DND-41 (cell line): ENCODE measurements around the gene ST6GALNAC2.

ENCODE experiments used
- ATAC-seq: fragments of 200-7000 bp; cut with Tn5 transposase; 3 replicates; pipeline ENCODE4 v1.9.1; 2021; ENCODE audit warnings: low read depth; ENCODE audit not compliant: insufficient read depth
- DNase-seq: peaks from one replicate; pipeline ENCODE4 v3.0.0-alpha.2; 2020
- H2AFZ ChIP-seq: 2 replicates; pipeline ENCODE4 v1.6.0; 2012; ENCODE audit warnings: low read depth, low read length
- H3K27ac ChIP-seq: 2 replicates; pipeline ENCODE4 v1.5.1; 2012; ENCODE audit warnings: low read length, inconsistent platforms
- H3K27me3 ChIP-seq: fragments of 200-600 bp; sonication (generic); 2 replicates; pipeline ENCODE4 v1.6.0; 2012; ENCODE audit warnings: low read length, mild to moderate bottlenecking, inconsistent platforms; ENCODE audit not compliant: insufficient read depth, poor library complexity
- H3K36me3 ChIP-seq: 2 replicates; pipeline ENCODE4 v1.5.1; 2012; ENCODE audit warnings: low read length, inconsistent platforms; ENCODE audit not compliant: insufficient read depth
- H3K4me1 ChIP-seq: 2 replicates; pipeline ENCODE4 v1.5.1; 2012; ENCODE audit warnings: mild to moderate bottlenecking, low read length; ENCODE audit not compliant: insufficient read depth
- H3K4me2 ChIP-seq: 2 replicates; pipeline ENCODE4 v1.6.0; 2012; ENCODE audit warnings: mild to moderate bottlenecking, moderate library complexity, low read length, inconsistent platforms; ENCODE audit not compliant: insufficient read depth
- H3K4me3 ChIP-seq, 2 experiments: fragments of 200-600 bp in 1 of 2; shearing (Covaris generic) in 1 of 2; 2 replicates each; pipeline ENCODE4 v1.5.1; 2012 to 2016; ENCODE audit warnings: inconsistent platforms in 2 of 2, low read length in 2 of 2, mild to moderate bottlenecking in 2 of 2, low read depth in 1 of 2, moderate library complexity in 1 of 2
- H3K79me2 ChIP-seq: 2 replicates; pipeline ENCODE4 v1.6.0; 2012; ENCODE audit warnings: low read length, inconsistent platforms; ENCODE audit not compliant: insufficient read depth
- H3K9ac ChIP-seq: 2 replicates; pipeline ENCODE4 v1.6.0; 2012; ENCODE audit warnings: low read depth, mild to moderate bottlenecking, inconsistent platforms, low read length, moderate library complexity
- H3K9me3 ChIP-seq: 2 replicates; pipeline ENCODE4 v1.5.1; 2012; ENCODE audit warnings: low read length, moderate library complexity, mild to moderate bottlenecking, inconsistent platforms; ENCODE audit not compliant: insufficient read depth, severe bottlenecking
- H4K20me1 ChIP-seq: 2 replicates; pipeline ENCODE4 v1.6.0; 2012; ENCODE audit warnings: low read length; ENCODE audit not compliant: insufficient read depth
- CTCF ChIP-seq: IDR thresholded peaks from 2 replicates; pipeline ENCODE4 v1.5.1; 2012; ENCODE audit warnings: borderline replicate concordance, low read length, moderate library complexity, mild to moderate bottlenecking; ENCODE audit not compliant: poor library complexity, severe bottlenecking; ENCODE audit errors: extremely low read depth
- EZH2 ChIP-seq: IDR thresholded peaks from 3 replicates; pipeline ENCODE4 v1.6.1; 2012; ENCODE audit warnings: borderline replicate concordance, low read depth, mild to moderate bottlenecking, moderate library complexity, low read length, inconsistent platforms; ENCODE audit not compliant: severe bottlenecking

Gene ST6GALNAC2

GRCh38 chr17:76530095-76530723 lies 55.5 kb downstream of the ST6GALNAC2 start:
- Histone ChIP-seq H3K9me3 (no peaks in the 10 kb centered on the region), H3K4me3 (no peak overlapping the region), H4K20me1 (no peaks in the 10 kb centered on the region; the same call in 1 of the 2 replicates), H2AFZ (no peak overlapping the region), H3K9ac (no peak overlapping the region), H3K4me1 (no peaks in the 10 kb centered on the region), H3K27ac (no peak overlapping the region), H3K4me2 (no peak overlapping the region), H3K36me3 (no peaks in the 10 kb centered on the region), H3K27me3 (no peaks in the 10 kb centered on the region), H3K79me2 (no peaks in the 10 kb centered on the region)
- no peak for TF ChIP-seq EZH2
- TF ChIP-seq CTCF: no peak
- DNase-seq (no peak), ATAC-seq (no peak)

- no peaks in the 10 kb centered on the region for H3K79me2 ChIP-seq
- no peak overlapping the region for H3K4me2 ChIP-seq
- ATAC-seq (no peak), DNase-seq (no peak)
- H3K9ac ChIP-seq: no peak overlapping the region
- TF ChIP-seq CTCF: no peak
- no peak for TF ChIP-seq EZH2
- no peaks in the 10 kb centered on the region for H3K9me3 ChIP-seq
- H3K36me3 ChIP-seq: no peaks in the 10 kb centered on the region
- H4K20me1 ChIP-seq: no peaks in the 10 kb centered on the region; the same call in 1 of the 2 replicates
- no peak overlapping the region for H2AFZ ChIP-seq
- no peak overlapping the region for H3K4me3 ChIP-seq
- no peak overlapping the region for H3K27ac ChIP-seq
- no peaks in the 10 kb centered on the region for H3K27me3 ChIP-seq
- no peaks in the 10 kb centered on the region for H3K4me1 ChIP-seq
These were observed 56.2 kb downstream of the ST6GALNAC2 start for GRCh38 chr17:76529224-76530094.

- no peaks in the 10 kb centered on the region for H3K4me1 ChIP-seq
- no peaks in the 10 kb centered on the region for H3K79me2 ChIP-seq
- TF ChIP-seq CTCF (no peak), EZH2 (no peak)
- H3K4me3 ChIP-seq: no peak overlapping the region
- ATAC-seq: no peak; the same call in 2 of the 3 replicates
- H3K9me3 ChIP-seq: no peaks in the 10 kb centered on the region
- H4K20me1 ChIP-seq: no peaks in the 10 kb centered on the region; the same call in 1 of the 2 replicates
- no peaks in the 10 kb centered on the region for H3K36me3 ChIP-seq
- H3K27me3 ChIP-seq: no peaks in the 10 kb centered on the region
- H3K9ac ChIP-seq: no peak overlapping the region
- no peak overlapping the region for H3K27ac ChIP-seq
- no peak overlapping the region for H3K4me2 ChIP-seq
- DNase-seq: no peak
- H2AFZ ChIP-seq: no peak overlapping the region
These were observed 57.0 kb downstream of the ST6GALNAC2 start for GRCh38 chr17:76528528-76529223.
